ENCODE data around the gene NCKAP1.

The NCKAP1 gene

GRCh38 chr2:182907081-182907830, 131.0 kb downstream of the NCKAP1 start:
- no peaks in the 10 kb centered on the region for H3K27me3 ChIP-seq (replicated peaks; ENCODE audit: insufficient read depth, low read length)
- H4K20me1 ChIP-seq (ENCODE audit: insufficient read depth, low read length), result no peaks in the 10 kb centered on the region
- H3K4me1 ChIP-seq (ENCODE audit: low read length), result no peaks in the 10 kb centered on the region
- H2AFZ ChIP-seq (ENCODE audit: low read length), result no peak overlapping the region
- no peak for TF ChIP-seq EZH2 (optimal IDR thresholded peaks at IDR 0.05; ENCODE audit: low read depth, low read length)
- TF ChIP-seq EZH2phosphoT487 (IDR thresholded peaks at IDR 0.05; ENCODE audit: low read length), result no peak
- TF ChIP-seq CTCF (IDR thresholded peaks at IDR 0.05; ENCODE audit: low read length), result no peak
- H3K9me2 ChIP-seq (replicated peaks; ENCODE audit: insufficient read depth, low read length), result no peaks in the 10 kb centered on the region
- H3K79me2 ChIP-seq (ENCODE audit: low read length), result no peaks in the 10 kb centered on the region
- no peaks in the 10 kb centered on the region for H3K9me3 ChIP-seq (replicated peaks; ENCODE audit: insufficient read depth, low read length)
- no peaks in the 10 kb centered on the region for H3F3A ChIP-seq (ENCODE audit: insufficient read depth, low read length)
- no peak overlapping the region for H3K4me3 ChIP-seq (ENCODE audit: low read length)
- no peak for DNase-seq
- no peak overlapping the region for H3K27ac ChIP-seq (ENCODE audit: low read length)
- H3K36me3 ChIP-seq (replicated peaks; ENCODE audit: insufficient read depth, low read length), result no peaks in the 10 kb centered on the region
- H3K4me2 ChIP-seq (ENCODE audit: low read depth, low read length), result no peak overlapping the region
- no peak overlapping the region for H3K9ac ChIP-seq (ENCODE audit: low read length)

GRCh38 chr2:182906454-182906853, 131.8 kb downstream of the NCKAP1 start:
- Histone ChIP-seq H3K27ac (ENCODE audit: low read length) (no peak overlapping the region), H2AFZ (ENCODE audit: low read length) (no peak overlapping the region)
- TF ChIP-seq EZH2 (optimal IDR thresholded peaks at IDR 0.05; ENCODE audit: low read depth, low read length) (no peak), EZH2phosphoT487 (IDR thresholded peaks at IDR 0.05; ENCODE audit: low read length) (no peak), CTCF (IDR thresholded peaks at IDR 0.05; ENCODE audit: low read length) (no peak)

GRCh38 chr2:182904844-182905243, 133.4 kb downstream of the NCKAP1 start:
- Histone ChIP-seq H3K79me2 (ENCODE audit: low read length) (no peaks in the 10 kb centered on the region), H2AFZ (ENCODE audit: low read length) (no peak overlapping the region), H3K27ac (ENCODE audit: low read length) (no peak overlapping the region), H3K9me2 (replicated peaks; ENCODE audit: insufficient read depth, low read length) (no peaks in the 10 kb centered on the region), H3K9ac (ENCODE audit: low read length) (no peak overlapping the region), H4K20me1 (ENCODE audit: insufficient read depth, low read length) (no peaks in the 10 kb centered on the region), H3F3A (ENCODE audit: insufficient read depth, low read length) (no peaks in the 10 kb centered on the region), H3K4me3 (ENCODE audit: low read length) (no peak overlapping the region), H3K4me2 (ENCODE audit: low read depth, low read length) (no peak overlapping the region), H3K27me3 (replicated peaks; ENCODE audit: insufficient read depth, low read length) (no peaks in the 10 kb centered on the region), H3K4me1 (ENCODE audit: low read length) (no peaks in the 10 kb centered on the region), H3K36me3 (replicated peaks; ENCODE audit: insufficient read depth, low read length) (no peaks in the 10 kb centered on the region), H3K9me3 (replicated peaks; ENCODE audit: insufficient read depth, low read length) (no peaks in the 10 kb centered on the region)
- no peak for DNase-seq
- TF ChIP-seq EZH2 (optimal IDR thresholded peaks at IDR 0.05; ENCODE audit: low read depth, low read length), result no peak
- no peak for TF ChIP-seq CTCF (IDR thresholded peaks at IDR 0.05; ENCODE audit: low read length)
- TF ChIP-seq EZH2phosphoT487 (IDR thresholded peaks at IDR 0.05; ENCODE audit: low read length), result no peak

More at GRCh38 chr2:182906454-182906853, 131.8 kb downstream of the NCKAP1 start:
- DNase-seq, result no peak
- Histone ChIP-seq H4K20me1 (ENCODE audit: insufficient read depth, low read length) (no peaks in the 10 kb centered on the region), H3K9ac (ENCODE audit: low read length) (no peak overlapping the region), H3K27me3 (replicated peaks; ENCODE audit: insufficient read depth, low read length) (no peaks in the 10 kb centered on the region), H3K9me2 (replicated peaks; ENCODE audit: insufficient read depth, low read length) (no peaks in the 10 kb centered on the region), H3K9me3 (replicated peaks; ENCODE audit: insufficient read depth, low read length) (no peaks in the 10 kb centered on the region), H3K36me3 (replicated peaks; ENCODE audit: insufficient read depth, low read length) (no peaks in the 10 kb centered on the region), H3F3A (ENCODE audit: insufficient read depth, low read length) (no peaks in the 10 kb centered on the region), H3K4me3 (ENCODE audit: low read length) (no peak overlapping the region), H3K4me1 (ENCODE audit: low read length) (no peaks in the 10 kb centered on the region), H3K79me2 (ENCODE audit: low read length) (no peaks in the 10 kb centered on the region), H3K4me2 (ENCODE audit: low read depth, low read length) (no peak overlapping the region)

All from MM.1S (cell line).